Tongue (tissue), 2 donors: ENCODE data around the gene VWA7. TPM values are rescaled to one million over a fixed set of nuclear protein-coding genes. Genes with fewer than 3 reads are reported as not detected.
A peak's percentile ranks its signal among the peaks of the same experiment; 100 is the strongest.

Experiments used
- DNase-seq: peaks from one replicate; pipeline ENCODE4 v3.0.0-alpha.2; 2015
- total RNA-seq: library from RNA; depleted of rRNA; stranded (reverse); fragments of >200 nt; gene quantifications from one replicate; pipeline ENCODE4 v1.2.3, GENCODE V29; 2014

VWA7 gene
- total RNA-seq, 1 donor from 2014 or later: 2.3 TPM

- DNase-seq: no peak
Observed at GRCh38 chr6:31750411-31751022, 26.6 kb downstream of the VWA7 start.

- no peak for DNase-seq
Observed at GRCh38 chr6:31749301-31750036, 27.7 kb downstream of the VWA7 start.

DNA sequence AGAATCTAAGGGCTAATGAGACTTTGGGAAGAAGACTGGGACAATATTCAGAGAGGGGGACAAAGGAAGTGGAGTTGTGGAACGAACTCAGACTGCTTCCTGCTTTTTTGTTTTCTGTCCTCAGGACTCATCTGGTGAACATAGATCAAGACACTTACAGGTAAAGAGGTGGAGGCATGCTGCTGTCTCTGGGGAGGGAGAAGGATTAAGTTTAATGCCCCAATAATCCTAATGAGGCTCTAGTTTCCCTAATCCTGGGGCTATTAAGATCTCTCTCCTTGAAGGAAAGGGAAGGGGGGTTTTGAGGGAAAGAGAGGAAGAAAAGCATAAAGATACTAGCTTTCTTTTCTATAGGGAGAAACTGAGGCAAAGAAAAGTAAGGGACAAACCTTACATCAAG is 32.7 kb downstream of the VWA7 start:
- DNase-seq: no peak

GRCh38 chr6:31742894-31743293 is 34.2 kb downstream of the VWA7 start:
- no peak for DNase-seq

DNA sequence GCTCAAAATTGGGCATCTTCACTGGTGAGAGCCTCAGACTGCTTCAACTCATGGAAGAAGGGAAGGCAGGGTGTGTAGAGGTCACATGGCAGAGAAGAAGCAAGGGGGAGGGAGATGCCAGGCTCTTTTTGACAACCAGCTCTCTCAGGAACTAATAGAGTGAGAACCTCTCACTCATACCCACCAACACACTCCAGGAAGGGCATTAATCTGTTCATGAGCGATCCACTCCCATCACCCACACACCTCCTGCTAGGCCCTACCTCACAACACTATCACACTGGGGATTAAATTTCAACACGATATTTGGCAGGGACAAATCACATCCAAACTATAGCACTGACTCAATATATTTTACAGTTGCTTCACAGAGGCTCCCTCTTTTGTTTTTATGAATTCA is 35.3 kb downstream of the VWA7 start:
- DNase-seq: no peak

DNA sequence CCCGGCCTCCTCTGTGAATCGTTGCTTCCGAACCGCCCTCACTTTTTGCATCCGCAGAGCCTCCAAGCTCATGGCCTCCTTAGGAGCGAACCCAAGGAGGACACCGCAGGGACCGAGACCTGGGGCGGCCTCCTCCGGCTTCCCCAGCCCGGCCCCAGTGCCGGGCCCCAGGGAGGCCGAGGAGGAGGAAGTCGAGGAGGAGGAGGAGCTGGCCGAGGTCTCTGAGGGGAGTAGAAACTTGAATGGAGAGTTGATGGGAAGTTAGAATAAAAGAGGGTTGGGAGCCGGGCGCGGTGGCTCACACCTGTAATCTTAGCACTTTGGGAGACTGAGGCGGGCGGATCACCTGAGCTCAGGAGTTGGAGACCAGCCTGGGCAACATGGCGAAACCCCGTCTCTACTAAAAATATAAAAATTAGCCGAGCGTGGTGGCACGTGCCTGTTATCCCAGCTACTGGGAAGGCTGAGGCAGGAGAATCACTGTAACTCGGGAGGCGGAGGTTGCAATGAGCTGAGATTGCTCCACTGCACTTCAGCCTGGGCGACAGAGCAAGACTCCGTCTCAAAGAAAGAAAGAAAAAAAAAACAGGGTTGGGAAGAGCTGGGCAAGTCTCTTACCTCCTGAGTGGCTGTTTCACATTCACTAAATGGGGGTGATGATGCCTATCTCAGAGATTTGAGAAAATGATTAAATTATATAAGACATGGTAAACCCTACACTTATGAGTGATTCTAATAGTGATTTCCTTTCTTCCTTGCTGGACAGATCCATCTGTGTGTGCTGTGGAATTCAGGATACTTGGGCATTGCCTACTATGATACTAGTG is 36.5 kb downstream of the VWA7 start:
- DNase-seq: no peak

GRCh38 chr6:31739639-31740396 is 37.3 kb downstream of the VWA7 start, which contains the start of gene MSH5:
TSS of gene MSH5 (plus strand) at chr6:31740005. CDS start at chr6:31740467, 462 bp downstream.
- peak; percentile 100 for DNase-seq

GRCh38 chr6:31737991-31738979 is 38.8 kb downstream of the VWA7 start:
- DNase-seq: peak; percentile 67

GRCh38 chr6:31737315-31737990 is 39.7 kb downstream of the VWA7 start:
- DNase-seq: no peak

DNA sequence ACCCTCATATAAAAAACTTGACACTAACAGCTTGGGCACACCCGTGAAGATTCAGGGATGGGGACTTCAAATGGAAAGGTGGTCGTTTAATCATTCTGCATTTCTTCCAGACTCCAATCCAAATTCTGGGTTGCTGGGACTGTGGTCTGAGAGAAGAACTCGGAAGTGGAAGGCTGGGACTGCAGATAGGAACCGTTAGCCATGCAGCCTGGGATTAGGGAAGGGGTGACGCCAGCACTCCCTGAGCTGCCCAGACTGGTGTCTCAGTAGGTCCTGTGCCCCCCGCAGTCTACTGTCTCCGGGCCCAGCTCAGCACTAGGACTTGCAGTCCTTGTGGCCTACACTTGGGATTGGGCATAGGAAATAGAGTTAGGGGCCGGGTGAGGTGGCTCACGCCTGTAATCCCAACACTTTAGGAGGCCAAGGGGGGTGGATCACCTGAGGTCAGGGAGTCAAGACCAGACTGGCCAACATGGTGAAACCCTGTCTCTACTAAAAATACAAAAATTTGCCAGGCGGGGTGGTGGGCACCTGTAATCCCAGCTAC is 40.3 kb downstream of the VWA7 start:
- no peak for DNase-seq

DNA sequence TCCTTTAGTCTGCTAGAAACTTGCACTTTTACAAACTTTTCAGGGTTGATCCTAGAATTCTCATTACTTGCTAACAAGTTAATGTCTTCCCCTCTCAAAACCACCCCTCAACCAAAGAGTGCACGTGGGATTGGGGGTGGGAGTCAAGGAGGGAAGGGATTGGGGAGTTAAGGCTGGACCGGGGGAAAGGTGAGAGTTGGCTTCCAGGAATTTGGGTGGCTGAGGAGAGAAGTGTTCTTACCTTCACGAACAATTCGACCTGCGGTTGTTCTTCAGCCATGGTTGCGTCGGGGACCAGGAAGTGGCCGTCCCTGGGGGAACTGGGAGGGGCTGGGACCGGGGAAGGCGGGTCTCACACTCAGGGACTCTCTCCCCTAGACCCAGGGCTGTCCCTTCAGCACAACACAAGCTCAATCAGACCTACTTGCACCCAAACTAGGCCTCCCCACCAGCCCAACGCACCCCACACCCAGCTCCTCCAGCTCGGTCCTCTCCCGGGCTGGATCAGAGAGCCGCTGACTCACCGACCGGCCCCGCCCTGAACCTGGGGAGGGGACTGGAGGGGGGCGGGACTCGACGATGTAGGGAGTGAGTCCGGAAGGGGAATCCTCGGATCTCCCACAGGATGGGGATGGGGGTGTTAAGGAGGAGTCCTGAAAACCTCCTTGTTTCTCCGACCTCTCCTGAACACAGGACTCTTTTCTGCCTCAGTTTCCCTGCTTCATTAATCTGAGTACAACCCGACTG is 40.9 kb downstream of the VWA7 start, which contains the start of gene CLIC1:
Gene CLIC1 (minus strand): TSS at position 510 of the 747 bp plus-strand sequence. CDS start 230 bp downstream, at position 280.
- peak; percentile 93 for DNase-seq

DNA sequence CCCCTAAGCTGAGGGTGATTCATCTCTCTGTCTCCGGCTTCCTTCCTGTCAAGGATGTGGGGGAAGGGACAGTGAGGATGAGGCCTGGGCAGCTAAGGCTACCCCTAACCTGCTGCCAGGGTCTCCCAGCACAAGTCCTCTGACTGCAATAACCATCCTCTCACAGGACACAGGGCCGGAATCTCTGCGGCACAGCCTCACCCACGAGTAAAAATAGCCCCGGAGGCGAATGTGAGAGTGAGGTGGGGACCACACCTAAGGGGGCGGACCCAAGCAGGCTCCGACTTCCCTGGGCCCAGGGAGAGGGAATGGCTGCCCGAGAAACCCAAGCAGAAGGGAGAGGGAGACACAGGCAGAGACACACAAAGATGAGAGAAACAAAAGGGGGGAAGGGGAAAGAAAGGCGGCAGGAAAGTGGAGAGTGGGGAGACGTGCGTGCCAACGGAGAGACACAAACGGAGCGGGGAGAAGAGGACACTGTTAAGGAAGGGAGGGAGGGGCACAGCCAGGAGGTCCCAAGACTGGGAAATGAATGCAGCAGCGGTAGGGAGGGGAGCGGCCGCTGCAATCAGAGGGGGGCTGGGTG is 42.2 kb downstream of the VWA7 start:
- DNase-seq: peak; percentile 69

- DNase-seq: no peak
Observed at GRCh38 chr6:31734247-31734820, 42.8 kb downstream of the VWA7 start.

- DNase-seq: no peak
Observed at GRCh38 chr6:31733734-31734133, 43.4 kb downstream of the VWA7 start.

- DNase-seq: no peak
Observed at GRCh38 chr6:31732029-31732428, 45.1 kb downstream of the VWA7 start.

DNA sequence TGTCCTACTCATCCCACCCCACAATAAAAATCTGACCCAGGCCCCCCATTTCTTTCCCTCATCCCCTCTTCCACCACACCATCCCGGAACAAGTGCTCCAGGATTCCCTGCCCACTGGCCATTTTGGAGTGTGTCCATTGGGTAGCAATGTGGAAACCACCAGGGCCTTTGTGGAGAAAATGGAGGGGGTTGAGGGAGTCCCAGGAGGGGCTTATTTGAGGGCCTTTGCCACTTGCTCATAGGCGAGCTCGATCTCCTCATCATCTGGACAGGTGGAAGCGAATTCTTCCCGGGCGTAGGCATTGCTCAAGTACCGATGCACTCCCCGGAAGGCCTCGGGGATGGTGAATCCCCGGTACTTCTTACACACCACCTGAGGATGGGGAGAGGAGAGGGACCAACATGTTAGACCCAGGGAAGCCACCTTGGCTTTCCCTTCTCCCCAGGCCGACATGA is 46.5 kb downstream of the VWA7 start:
- DNase-seq: no peak

DNA sequence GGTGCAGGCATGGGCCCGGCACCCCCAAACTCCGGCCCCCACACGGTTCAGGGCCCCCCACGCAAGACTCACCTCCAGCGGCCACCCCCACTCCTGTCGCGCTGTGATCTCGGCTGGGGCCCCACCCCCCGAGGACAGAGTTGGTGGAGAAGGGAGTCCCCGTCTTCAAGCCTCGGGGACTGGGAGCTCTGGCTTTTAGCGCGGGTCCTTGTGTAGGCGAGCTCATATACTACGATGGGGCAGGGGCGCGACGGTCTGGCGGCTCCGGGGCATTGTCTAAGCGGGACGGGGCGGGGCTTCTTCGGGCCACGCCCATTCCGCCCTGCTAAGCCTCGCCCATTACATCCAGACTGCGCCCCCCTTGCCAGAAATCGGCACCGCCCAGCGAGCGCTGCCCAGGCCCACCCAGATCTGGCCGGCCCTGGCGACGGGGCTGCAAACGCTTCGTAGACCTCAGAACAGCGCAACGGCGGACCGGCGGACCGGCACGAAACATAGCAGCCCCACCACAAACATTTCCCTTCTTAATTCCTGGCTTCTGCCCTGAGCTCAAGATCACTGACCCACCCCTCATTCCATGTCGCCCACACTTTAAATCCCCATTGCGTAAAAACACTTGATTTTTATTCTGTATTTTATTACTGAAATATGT is 47.0 kb downstream of the VWA7 start:
- DNase-seq: peak; percentile 98

DNA sequence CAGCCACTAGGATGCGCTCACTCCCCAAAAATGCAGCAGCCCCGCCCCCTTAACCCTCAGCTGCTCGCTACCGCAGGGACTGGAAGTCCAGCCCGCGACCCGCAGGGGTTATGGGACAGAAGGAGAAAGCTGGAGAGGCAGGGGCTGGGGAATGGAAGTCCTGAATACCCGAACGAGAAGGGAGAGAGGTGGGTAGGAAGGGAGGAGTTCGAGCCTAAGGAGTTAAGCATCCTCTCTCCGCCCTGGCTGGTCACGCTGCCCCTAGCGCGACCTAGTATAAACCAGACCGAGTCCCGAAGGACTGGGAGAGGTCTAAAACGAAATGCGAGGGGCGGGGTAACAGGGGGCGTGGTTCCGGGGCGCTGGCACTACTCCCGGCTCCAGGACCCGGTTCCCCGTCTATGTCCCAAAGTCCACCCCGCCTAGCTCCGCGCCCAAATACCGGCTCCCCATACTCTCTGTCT is 47.6 kb downstream of the VWA7 start:
- peak; percentile 97 for DNase-seq
